Neural cell (in vitro differentiated cells): ENCODE measurements around the gene ADK. TPM values are rescaled to one million over a fixed set of nuclear protein-coding genes. Genes with fewer than 3 reads are reported as not detected.

ENCODE experiments used
- H2AFZ ChIP-seq: fragments of 200-600, 300-800 bp; sonication (generic), shearing (Covaris generic); 2 replicates; pipeline ENCODE4 v1.6.0; 2014; ENCODE audit warnings: low read depth, mild to moderate bottlenecking, antibody characterized with exemption, low read length, moderate library complexity
- H3F3A ChIP-seq: fragments of 200-600 bp; shearing (Covaris generic); 2 replicates; pipeline ENCODE4 v1.6.1; 2016; ENCODE audit warnings: mild to moderate bottlenecking, moderate library complexity, mixed read lengths, antibody characterized with exemption, low read length; ENCODE audit not compliant: insufficient read depth, poor library complexity, severe bottlenecking
- H3K27ac ChIP-seq: fragments of 200-600, 300-800 bp; sonication (generic), shearing (Covaris generic); 2 replicates; pipeline ENCODE4 v1.5.1; 2014; ENCODE audit warnings: mild to moderate bottlenecking, low read length, moderate library complexity
- H3K27me3 ChIP-seq: fragments of 300-800, 200-600 bp; sonication (generic), shearing (Covaris generic); 2 replicates; pipeline ENCODE4 v1.6.0; 2014; ENCODE audit warnings: mild to moderate bottlenecking, low read depth, low read length, moderate library complexity; ENCODE audit not compliant: insufficient read depth
- H3K36me3 ChIP-seq: fragments of 300-800, 200-600 bp; sonication (generic), shearing (Covaris generic); 2 replicates; pipeline ENCODE4 v1.5.1; 2014; ENCODE audit warnings: mild to moderate bottlenecking, antibody characterized with exemption, low read length, moderate library complexity; ENCODE audit not compliant: insufficient read depth
- H3K4me2 ChIP-seq: fragments of 300-800, 200-600 bp; sonication (generic), shearing (Covaris generic); 2 replicates; pipeline ENCODE4 v1.6.0; 2014; ENCODE audit warnings: mild to moderate bottlenecking, low read length
- H3K4me3 ChIP-seq: fragments of 300-800, 200-600 bp; sonication (generic), shearing (Covaris generic); 2 replicates; pipeline ENCODE4 v1.5.1; 2014; ENCODE audit warnings: mild to moderate bottlenecking, low read length, moderate library complexity
- H3K79me2 ChIP-seq: fragments of 200-600 bp; shearing (Covaris generic); replicated peaks from 2 replicates; pipeline ENCODE4 v1.6.0; 2014; ENCODE audit warnings: mild to moderate bottlenecking, low read length, moderate library complexity; ENCODE audit not compliant: insufficient read depth
- H3K9ac ChIP-seq: fragments of 300-800, 200-600 bp; sonication (generic), shearing (Covaris generic); 2 replicates; pipeline ENCODE4 v1.6.1; 2016; ENCODE audit warnings: mild to moderate bottlenecking, low read length, mixed read lengths
- H3K9me2 ChIP-seq: fragments of 200-600 bp; shearing (Covaris generic); 2 replicates; pipeline ENCODE4 v1.6.1; 2016; ENCODE audit warnings: mild to moderate bottlenecking, low read length, mixed read lengths; ENCODE audit not compliant: insufficient read depth
- H3K9me3 ChIP-seq: fragments of 200-600, 300-800 bp; sonication (generic), shearing (Covaris generic); 2 replicates; pipeline ENCODE4 v1.6.1; 2016; ENCODE audit warnings: mild to moderate bottlenecking, mixed run types, low read length, moderate library complexity, mixed read lengths
- H4K20me1 ChIP-seq: fragments of 200-600 bp; shearing (Covaris generic); 2 replicates; pipeline ENCODE4 v1.6.1; 2016; ENCODE audit warnings: mild to moderate bottlenecking, mixed run types; ENCODE audit not compliant: insufficient read depth
- EP300 ChIP-seq: fragments of 450-650 bp; conservative IDR thresholded peaks from 2 replicates; pipeline ENCODE4 v1.6.1; 2014; ENCODE audit warnings: antibody characterized with exemption, mild to moderate bottlenecking, moderate library complexity; ENCODE audit not compliant: poor library complexity, severe bottlenecking
- EZH2 ChIP-seq: fragments of 200-600, 300-800 bp; shearing (Covaris generic), sonication (generic); IDR thresholded peaks from 2 replicates; pipeline ENCODE4 v1.6.1; 2014; ENCODE audit warnings: antibody characterized with exemption, low read length, borderline replicate concordance, mild to moderate bottlenecking; ENCODE audit not compliant: insufficient read depth, poor library complexity, severe bottlenecking
- MXI1 ChIP-seq: fragments of 450-650 bp; conservative IDR thresholded peaks from 2 replicates; pipeline ENCODE4 v1.6.1; 2014; ENCODE audit warnings: antibody characterized with exemption, mild to moderate bottlenecking; ENCODE audit not compliant: poor library complexity, severe bottlenecking
- POLR2AphosphoS5 ChIP-seq: IDR thresholded peaks from 2 replicates; pipeline ENCODE4 v1.6.1; 2012
- RAD21 ChIP-seq: fragments of 450-650 bp; conservative IDR thresholded peaks from 2 replicates; pipeline ENCODE4 v1.6.1; 2014; ENCODE audit warnings: antibody characterized with exemption, mild to moderate bottlenecking, moderate library complexity
- SMC3 ChIP-seq: fragments of 450-650 bp; conservative IDR thresholded peaks from 2 replicates; pipeline ENCODE4 v1.6.1; 2014; ENCODE audit warnings: antibody characterized with exemption, mild to moderate bottlenecking, moderate library complexity; ENCODE audit not compliant: poor library complexity
- TAF1 ChIP-seq: IDR thresholded peaks from 2 replicates; pipeline ENCODE4 v1.6.1; 2012; ENCODE audit warnings: low read depth
- polyA plus RNA-seq: library from polyadenylated mRNA; depleted of rRNA; stranded (reverse); fragments of >200 nt; gene quantifications from 2 replicates; pipeline ENCODE4 v1.2.3, GENCODE V29; 2014
- TF ChIP-seq, protein P1 (sequence below): IDR thresholded peaks from 2 replicates; pipeline ENCODE4 v1.6.1; 2012; ENCODE audit warnings: borderline replicate concordance
- TF ChIP-seq, protein P2 (sequence below): fragments of 450-650 bp; IDR thresholded peaks from 2 replicates; pipeline ENCODE4 v1.5.1; 2014; ENCODE audit warnings: antibody characterized with exemption, mild to moderate bottlenecking, moderate library complexity; ENCODE audit not compliant: poor library complexity, severe bottlenecking

ADK gene
- polyA plus RNA-seq, 1 donor from 2014 or later: 19.5 TPM

DNA sequence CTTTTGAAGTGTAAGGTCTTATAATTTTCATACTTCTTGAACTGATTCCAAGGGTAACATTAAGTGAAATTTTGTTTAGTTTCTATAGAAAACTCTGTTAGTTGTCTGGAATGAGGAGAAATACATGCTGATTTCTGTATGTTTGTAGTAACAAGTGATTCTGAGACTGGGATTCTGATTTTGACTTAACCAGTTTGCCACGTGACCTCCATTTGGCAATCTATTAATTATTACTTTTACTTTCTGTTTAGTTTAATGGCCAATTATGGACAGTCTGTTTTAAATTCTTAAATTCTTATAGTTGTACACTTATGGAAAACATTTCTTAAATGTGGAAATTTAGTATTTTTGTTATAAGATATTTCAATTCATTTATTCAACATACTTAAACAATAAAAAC lies 163.1 kb downstream of the ADK start:
- no peak overlapping the region for H3K4me3 ChIP-seq
- TF ChIP-seq EP300: no peak
- no peak for TF ChIP-seq POLR2AphosphoS5
- no peak for TF ChIP-seq RAD21
- TF ChIP-seq, protein P1, sequence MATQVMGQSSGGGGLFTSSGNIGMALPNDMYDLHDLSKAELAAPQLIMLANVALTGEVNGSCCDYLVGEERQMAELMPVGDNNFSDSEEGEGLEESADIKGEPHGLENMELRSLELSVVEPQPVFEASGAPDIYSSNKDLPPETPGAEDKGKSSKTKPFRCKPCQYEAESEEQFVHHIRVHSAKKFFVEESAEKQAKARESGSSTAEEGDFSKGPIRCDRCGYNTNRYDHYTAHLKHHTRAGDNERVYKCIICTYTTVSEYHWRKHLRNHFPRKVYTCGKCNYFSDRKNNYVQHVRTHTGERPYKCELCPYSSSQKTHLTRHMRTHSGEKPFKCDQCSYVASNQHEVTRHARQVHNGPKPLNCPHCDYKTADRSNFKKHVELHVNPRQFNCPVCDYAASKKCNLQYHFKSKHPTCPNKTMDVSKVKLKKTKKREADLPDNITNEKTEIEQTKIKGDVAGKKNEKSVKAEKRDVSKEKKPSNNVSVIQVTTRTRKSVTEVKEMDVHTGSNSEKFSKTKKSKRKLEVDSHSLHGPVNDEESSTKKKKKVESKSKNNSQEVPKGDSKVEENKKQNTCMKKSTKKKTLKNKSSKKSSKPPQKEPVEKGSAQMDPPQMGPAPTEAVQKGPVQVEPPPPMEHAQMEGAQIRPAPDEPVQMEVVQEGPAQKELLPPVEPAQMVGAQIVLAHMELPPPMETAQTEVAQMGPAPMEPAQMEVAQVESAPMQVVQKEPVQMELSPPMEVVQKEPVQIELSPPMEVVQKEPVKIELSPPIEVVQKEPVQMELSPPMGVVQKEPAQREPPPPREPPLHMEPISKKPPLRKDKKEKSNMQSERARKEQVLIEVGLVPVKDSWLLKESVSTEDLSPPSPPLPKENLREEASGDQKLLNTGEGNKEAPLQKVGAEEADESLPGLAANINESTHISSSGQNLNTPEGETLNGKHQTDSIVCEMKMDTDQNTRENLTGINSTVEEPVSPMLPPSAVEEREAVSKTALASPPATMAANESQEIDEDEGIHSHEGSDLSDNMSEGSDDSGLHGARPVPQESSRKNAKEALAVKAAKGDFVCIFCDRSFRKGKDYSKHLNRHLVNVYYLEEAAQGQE: no peak
- TF ChIP-seq MXI1: no peak
- no peak for TF ChIP-seq TAF1
- TF ChIP-seq, protein P2, sequence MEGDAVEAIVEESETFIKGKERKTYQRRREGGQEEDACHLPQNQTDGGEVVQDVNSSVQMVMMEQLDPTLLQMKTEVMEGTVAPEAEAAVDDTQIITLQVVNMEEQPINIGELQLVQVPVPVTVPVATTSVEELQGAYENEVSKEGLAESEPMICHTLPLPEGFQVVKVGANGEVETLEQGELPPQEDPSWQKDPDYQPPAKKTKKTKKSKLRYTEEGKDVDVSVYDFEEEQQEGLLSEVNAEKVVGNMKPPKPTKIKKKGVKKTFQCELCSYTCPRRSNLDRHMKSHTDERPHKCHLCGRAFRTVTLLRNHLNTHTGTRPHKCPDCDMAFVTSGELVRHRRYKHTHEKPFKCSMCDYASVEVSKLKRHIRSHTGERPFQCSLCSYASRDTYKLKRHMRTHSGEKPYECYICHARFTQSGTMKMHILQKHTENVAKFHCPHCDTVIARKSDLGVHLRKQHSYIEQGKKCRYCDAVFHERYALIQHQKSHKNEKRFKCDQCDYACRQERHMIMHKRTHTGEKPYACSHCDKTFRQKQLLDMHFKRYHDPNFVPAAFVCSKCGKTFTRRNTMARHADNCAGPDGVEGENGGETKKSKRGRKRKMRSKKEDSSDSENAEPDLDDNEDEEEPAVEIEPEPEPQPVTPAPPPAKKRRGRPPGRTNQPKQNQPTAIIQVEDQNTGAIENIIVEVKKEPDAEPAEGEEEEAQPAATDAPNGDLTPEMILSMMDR: no peak
- no peak for TF ChIP-seq SMC3
- no peak for TF ChIP-seq EZH2
- no peak overlapping the region for H3K4me2 ChIP-seq
- H3K9me2 ChIP-seq: no peaks in the 10 kb centered on the region
- no peak overlapping the region for H3K27ac ChIP-seq
- no peak overlapping the region for H3K9ac ChIP-seq
- H4K20me1 ChIP-seq: no peaks in the 10 kb centered on the region
- H3K27me3 ChIP-seq: no peaks in the 10 kb centered on the region
- H3K36me3 ChIP-seq: no peaks in the 10 kb centered on the region
- H2AFZ ChIP-seq: no peak overlapping the region
- no peaks in the 10 kb centered on the region for H3F3A ChIP-seq
- no peaks in the 10 kb centered on the region for H3K79me2 ChIP-seq
- no peaks in the 10 kb centered on the region for H3K9me3 ChIP-seq

DNA sequence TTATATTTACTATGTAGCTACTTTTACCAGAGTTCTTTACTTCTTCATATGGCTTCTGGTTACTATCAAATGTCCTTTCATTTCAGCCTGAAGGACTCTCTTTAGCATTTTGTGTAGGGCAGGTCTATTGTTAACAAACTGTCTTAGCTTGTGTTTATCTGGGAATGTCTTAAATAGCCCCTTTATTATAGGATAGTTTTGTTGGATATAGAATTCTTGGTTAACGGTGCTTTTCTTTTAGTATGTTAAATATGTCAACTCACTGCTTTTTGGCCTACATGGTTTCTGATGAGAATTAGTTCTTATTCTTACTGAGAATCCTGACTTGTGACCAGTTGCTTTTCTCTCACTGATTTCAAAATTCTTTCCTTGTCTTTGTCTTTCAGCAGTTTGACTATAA lies 169.0 kb downstream of the ADK start:
- Histone ChIP-seq H3K27ac (peak overlapping the region; percentile 17), H3K9me2 (no peaks in the 10 kb centered on the region), H3K4me3 (no peak overlapping the region), H3K9me3 (no peaks in the 10 kb centered on the region), H3K27me3 (no peaks in the 10 kb centered on the region), H3F3A (no peaks in the 10 kb centered on the region), H4K20me1 (no peaks in the 10 kb centered on the region), H2AFZ (no peak overlapping the region), H3K79me2 (no peaks in the 10 kb centered on the region), H3K4me2 (no peak overlapping the region), H3K9ac (no peak overlapping the region), H3K36me3 (no peaks in the 10 kb centered on the region)
- TF ChIP-seq EZH2 (no peak), POLR2AphosphoS5 (no peak), TAF1 (no peak), MXI1 (no peak), EP300 (no peak), SMC3 (no peak), RAD21 (no peak)
- TF ChIP-seq, protein P2: no peak
- TF ChIP-seq, protein P1: no peak
